GM23338 (cell line): ENCODE data around the gene RNU6-9. TPM values are rescaled to one million over a fixed set of nuclear protein-coding genes. Genes with fewer than 3 reads are reported as not detected.

ENCODE experiments used
- ATAC-seq: fragments of 200-7000 bp; cut with Tn5 transposase; 3 replicates; pipeline ENCODE4 v1.9.1; 2020
- DNase-seq: peaks from one replicate; pipeline ENCODE4 v3.0.0-alpha.2; 2015; ENCODE audit warnings: low spot score
- H2AFZ ChIP-seq: fragments of 200-600 bp; sonication (generic); 2 replicates; pipeline ENCODE4 v1.8.0; 2016; ENCODE audit warnings: antibody characterized with exemption, mild to moderate bottlenecking, moderate library complexity
- H3F3A ChIP-seq: fragments of 200-600 bp; sonication (generic); replicated peaks from 2 replicates; pipeline ENCODE4 v1.8.0; 2017; ENCODE audit warnings: antibody characterized with exemption, mixed run types, low read depth
- H3K27ac ChIP-seq: fragments of 200-600 bp; sonication (generic); 2 replicates; pipeline ENCODE4 v1.6.1; 2016; ENCODE audit warnings: low read depth
- H3K27me3 ChIP-seq: fragments of 200-600 bp; sonication (generic); 2 replicates; pipeline ENCODE4 v1.8.0; 2016; ENCODE audit warnings: mild to moderate bottlenecking, mixed run types, moderate library complexity; ENCODE audit not compliant: insufficient read depth
- H3K36me3 ChIP-seq: fragments of 200-600 bp; sonication (generic); 2 replicates; pipeline ENCODE4 v1.8.0; 2016; ENCODE audit warnings: mild to moderate bottlenecking; ENCODE audit not compliant: insufficient read depth
- H3K4me1 ChIP-seq: fragments of 200-600 bp; sonication (generic); 2 replicates; pipeline ENCODE4 v1.8.0; 2016; ENCODE audit warnings: mild to moderate bottlenecking, moderate library complexity; ENCODE audit not compliant: insufficient read depth
- H3K4me2 ChIP-seq: fragments of 200-600 bp; sonication (generic); 2 replicates; pipeline ENCODE4 v1.7.1; 2017; ENCODE audit warnings: mixed run types
- H3K4me3 ChIP-seq: fragments of 200-600 bp; sonication (generic); 2 replicates; pipeline ENCODE4 v1.6.1; 2016; ENCODE audit warnings: mixed run types
- H3K79me2 ChIP-seq: fragments of 200-600 bp; sonication (generic); replicated peaks from 2 replicates; pipeline ENCODE4 v1.8.0; 2017; ENCODE audit warnings: mild to moderate bottlenecking; ENCODE audit not compliant: insufficient read depth
- H3K9me2 ChIP-seq: fragments of 200-600 bp; sonication (generic); 2 replicates; pipeline ENCODE4 v1.8.0; 2017; ENCODE audit not compliant: insufficient read depth
- H4K20me1 ChIP-seq: fragments of 200-600 bp; sonication (generic); replicated peaks from 2 replicates; pipeline ENCODE4 v1.8.0; 2017; ENCODE audit warnings: mild to moderate bottlenecking; ENCODE audit not compliant: insufficient read depth
- H3K27ac Mint-ChIP-seq: 2 replicates; pipeline ENCODE4 v1.8.0; 2020; ENCODE audit warnings: inconsistent platforms, mild to moderate bottlenecking, moderate library complexity, mixed read lengths
- H3K27me3 Mint-ChIP-seq: 3 replicates; pipeline ENCODE4 v1.8.0; 2022; ENCODE audit warnings: low read depth, mild to moderate bottlenecking, moderate library complexity, mixed read lengths, inconsistent platforms; ENCODE audit not compliant: insufficient read depth, poor library complexity
- H3K36me3 Mint-ChIP-seq: 3 replicates; pipeline ENCODE4 v1.8.0; 2021; ENCODE audit warnings: low read depth, mild to moderate bottlenecking, inconsistent platforms, moderate library complexity, mixed read lengths
- H3K4me1 Mint-ChIP-seq: 3 replicates; pipeline ENCODE4 v1.8.0; 2020; ENCODE audit warnings: mild to moderate bottlenecking, inconsistent platforms, mixed read lengths
- H3K4me3 Mint-ChIP-seq: 3 replicates; pipeline ENCODE4 v1.8.0; 2021; ENCODE audit warnings: moderate library complexity, mild to moderate bottlenecking, inconsistent platforms, mixed read lengths
- H3K9me3 Mint-ChIP-seq: 3 replicates; pipeline ENCODE4 v1.8.0; 2020; ENCODE audit warnings: moderate library complexity, mild to moderate bottlenecking, inconsistent platforms, mixed read lengths
- CREB1 ChIP-seq: fragments of 250-450 bp; sonication (Bioruptor Pico); IDR thresholded peaks from 2 replicates; pipeline ENCODE4 v1.5.0; 2020; ENCODE audit warnings: low read depth, mild to moderate bottlenecking, moderate library complexity
- CTCF ChIP-seq, 2 experiments: fragments of 200-600 bp in 1 of 2; sonication (generic) in 1 of 2; conservative IDR thresholded peaks; 2 replicates each; pipeline versions ENCODE4 v1.5.1 to v1.6.1; 2016 to 2017; ENCODE audit warnings: antibody characterized with exemption in 2 of 2, low read depth in 2 of 2, mild to moderate bottlenecking in 2 of 2, moderate library complexity in 1 of 2
- ETS1 ChIP-seq: IDR thresholded peaks from 2 replicates; pipeline ENCODE4 v1.6.1; 2016; ENCODE audit warnings: antibody characterized with exemption
- EZH2 ChIP-seq: fragments of 200-600 bp; sonication (generic); IDR thresholded peaks from one replicate; pipeline ENCODE4 v1.8.0; 2017; ENCODE audit warnings: antibody characterized with exemption, mild to moderate bottlenecking, low read depth; ENCODE audit not compliant: unreplicated experiment
- EZH2phosphoT487 ChIP-seq: fragments of 200-600 bp; sonication (generic); IDR thresholded peaks from one replicate; pipeline ENCODE4 v1.8.1; 2018; ENCODE audit warnings: antibody characterized with exemption; ENCODE audit not compliant: unreplicated experiment
- JUNB ChIP-seq: IDR thresholded peaks from one replicate; pipeline ENCODE4 v1.6.1; 2016; ENCODE audit warnings: antibody characterized with exemption; ENCODE audit not compliant: unreplicated experiment
- NANOG ChIP-seq: IDR thresholded peaks from 2 replicates; pipeline ENCODE4 v1.6.1; 2016; ENCODE audit warnings: antibody characterized with exemption, borderline replicate concordance
- POLR2AphosphoS5 ChIP-seq: IDR thresholded peaks from 2 replicates; pipeline ENCODE4 v1.6.1; 2016; ENCODE audit warnings: antibody characterized with exemption, low read depth
- REST ChIP-seq: IDR thresholded peaks from one replicate; pipeline ENCODE4 v1.6.1; 2018; ENCODE audit warnings: antibody characterized with exemption; ENCODE audit not compliant: unreplicated experiment
- STAT1 ChIP-seq: IDR thresholded peaks from one replicate; pipeline ENCODE4 v1.6.1; 2016; ENCODE audit warnings: antibody characterized with exemption; ENCODE audit not compliant: unreplicated experiment
- ZNF114 ChIP-seq: fragments of 250-450 bp; sonication (Bioruptor Pico); IDR thresholded peaks from 2 replicates; pipeline ENCODE4 v1.5.0; 2020; ENCODE audit warnings: mild to moderate bottlenecking, moderate library complexity
- ZNF331 ChIP-seq: fragments of 250-450 bp; sonication (Bioruptor Pico); IDR thresholded peaks from 2 replicates; pipeline ENCODE4 v1.5.0; 2020; ENCODE audit warnings: low read depth, mild to moderate bottlenecking, moderate library complexity
- ZNF462 ChIP-seq: fragments of 250-450 bp; sonication (Bioruptor Pico); IDR thresholded peaks from 2 replicates; pipeline ENCODE4 v1.5.0; 2020; ENCODE audit warnings: mild to moderate bottlenecking, moderate library complexity
- polyA plus RNA-seq: library from polyadenylated mRNA; unstranded; fragments of >200 nt; fragmentation: Nextera tagmentation; extraction: Ambion mirVana; gene quantifications from 2 replicates; pipeline ENCODE4 v1.2.1, GENCODE V29; 2016
- total RNA-seq: library from RNA; depleted of rRNA; stranded (reverse); fragments of >200 nt; shearing (Covaris generic); gene quantifications from 2 replicates; pipeline ENCODE4 v1.2.3, GENCODE V29; 2014

Gene RNU6-9
- total and polyA plus RNA-seq, 2 experiments from 2014 or later = not detected

GRCh38 chr19:876780-877314 lies 16.4 kb upstream of the RNU6-9 start:
- H3K9me2 ChIP-seq = no peaks in the 10 kb centered on the region
- Mint-ChIP-seq H3K4me1 (no peaks in the 10 kb centered on the region), H3K9me3 (peaks cover 7% of the 10 kb centered on the region; the same call in 2 of the 3 replicates), H3K27ac (no peak overlapping the region), H3K4me3 (no peak overlapping the region), H3K36me3 (peaks cover 41% of the 10 kb centered on the region; the same call in 2 of the 3 replicates), H3K27me3 (peaks cover 13% of the 10 kb centered on the region)
- H2AFZ ChIP-seq = no peak overlapping the region
- no peak for TF ChIP-seq ETS1
- TF ChIP-seq CTCF (conservative IDR thresholded peaks at IDR 0.05; ENCODE audit: low read depth in 2 of 2) = no peak
- TF ChIP-seq ZNF462 (CRISPR knock-in tag) = no peak
- no peak for TF ChIP-seq ZNF114 (CRISPR knock-in tag)
- no peak for TF ChIP-seq JUNB
- TF ChIP-seq ZNF331 (CRISPR knock-in tag) = no peak
- TF ChIP-seq STAT1 = no peak
- no peak for TF ChIP-seq POLR2AphosphoS5
- TF ChIP-seq NANOG = no peak
- TF ChIP-seq CREB1 (CRISPR knock-in tag) = no peak
- no peak for TF ChIP-seq EZH2
- no peak for TF ChIP-seq REST
- no peak for TF ChIP-seq EZH2phosphoT487
- no peaks in the 10 kb centered on the region for H3K79me2 ChIP-seq
- no peaks in the 10 kb centered on the region for H3K4me1 ChIP-seq
- DNase-seq (no peak), ATAC-seq (no peak)
- no peaks in the 10 kb centered on the region for H3K27me3 ChIP-seq
- H4K20me1 ChIP-seq = no peaks in the 10 kb centered on the region; the same call in 1 of the 2 replicates
- no peak overlapping the region for H3K4me2 ChIP-seq
- H3K27ac ChIP-seq = no peak overlapping the region
- H3K36me3 ChIP-seq = no peaks in the 10 kb centered on the region; the same call in 1 of the 2 replicates
- H3K4me3 ChIP-seq = no peak overlapping the region
- H3F3A ChIP-seq = peaks cover 7% of the 10 kb centered on the region
